T-helper 22 cell (primary cell): ENCODE measurements around the gene TBCD.

Experiments
- DNase-seq: peaks from one replicate; pipeline ENCODE4 v3.0.0-alpha.2; 2020; ENCODE audit warnings: low read depth

The TBCD gene

GRCh38 chr17:82832881-82833475 lies 81.1 kb downstream of the TBCD start:
- DNase-seq = no peak

GRCh38 chr17:82835122-82835521 lies 83.3 kb downstream of the TBCD start:
- no peak for DNase-seq

DNA sequence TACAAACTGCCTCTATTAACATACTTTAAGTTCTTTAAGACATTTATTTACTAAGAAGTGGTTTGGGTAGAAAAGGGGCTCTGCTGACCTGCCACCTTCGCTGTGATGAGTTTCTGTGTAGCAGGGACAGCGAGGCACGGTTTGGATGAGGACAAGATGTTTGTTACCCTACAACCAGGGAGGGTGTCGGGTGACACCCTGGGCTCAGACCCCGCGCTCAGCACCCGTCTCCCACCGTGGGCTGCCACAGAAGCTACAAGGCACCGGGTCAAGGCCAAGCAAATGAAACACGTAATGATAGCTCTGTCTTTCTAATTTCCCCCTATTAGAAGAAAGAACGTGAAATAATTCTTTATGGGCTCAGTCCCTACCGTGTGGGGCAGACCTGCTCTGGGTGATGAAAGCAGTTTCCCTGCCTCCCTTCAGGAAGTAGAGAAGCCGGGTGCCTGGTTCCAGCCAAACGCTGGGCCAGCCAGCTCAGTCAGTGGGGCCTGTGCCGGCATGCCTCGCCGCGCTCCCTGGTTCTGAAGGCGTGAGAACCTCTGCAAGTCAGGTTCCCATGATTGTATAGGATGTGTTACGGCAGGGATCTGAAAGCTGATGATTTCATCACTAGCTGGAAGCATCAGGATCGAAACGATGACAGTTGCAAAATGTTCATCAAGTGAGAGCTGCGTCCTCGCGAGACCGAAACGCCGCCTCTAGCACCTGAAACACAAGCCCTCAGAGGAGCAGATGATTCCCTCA lies 84.1 kb downstream of the TBCD start:
- DNase-seq = no peak

- DNase-seq = no peak
Measured at GRCh38 chr17:82836823-82837357, 85.0 kb downstream of the TBCD start.

GRCh38 chr17:82837586-82838320 lies 85.9 kb downstream of the TBCD start:
- DNase-seq = no peak

DNA sequence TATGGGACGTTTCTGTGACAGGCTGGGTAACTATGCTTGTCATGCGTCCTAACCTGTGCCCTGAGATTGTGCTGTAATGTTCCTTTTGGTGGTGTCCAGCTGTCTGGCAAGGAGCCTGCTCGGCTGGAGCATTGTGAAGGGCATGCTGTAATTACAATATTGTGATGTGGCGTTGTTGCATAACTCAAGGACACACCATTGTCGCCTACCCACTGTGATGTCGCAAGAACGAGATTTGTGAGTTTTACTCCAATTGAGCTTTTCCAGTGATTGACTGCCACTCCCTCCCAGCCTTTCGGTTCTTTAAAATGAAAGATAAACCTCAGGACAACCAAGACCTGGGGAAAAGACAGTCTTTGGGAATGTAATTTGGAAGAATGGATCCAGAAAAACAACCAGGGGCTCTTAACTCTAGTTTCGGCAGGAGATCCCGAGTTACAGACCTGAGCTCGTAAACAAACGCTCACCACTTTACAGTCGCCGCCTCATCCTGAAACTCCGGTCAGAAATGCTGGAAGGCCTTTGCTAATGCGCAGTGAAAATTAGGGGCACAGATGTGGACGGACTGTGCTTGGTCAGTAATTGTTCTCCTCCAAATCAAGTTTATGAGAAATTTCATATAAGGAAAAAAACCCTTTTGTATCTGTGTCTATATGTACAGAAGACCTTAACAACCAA lies 86.7 kb downstream of the TBCD start:
- no peak for DNase-seq

- DNase-seq = no peak
Measured at GRCh38 chr17:82839617-82840292, 87.9 kb downstream of the TBCD start, which contains the start of gene ZNF750. TSS of gene ZNF750 (minus strand) at chr17:82840022. CDS start at chr17:82832454, 7,568 bp downstream.

DNA sequence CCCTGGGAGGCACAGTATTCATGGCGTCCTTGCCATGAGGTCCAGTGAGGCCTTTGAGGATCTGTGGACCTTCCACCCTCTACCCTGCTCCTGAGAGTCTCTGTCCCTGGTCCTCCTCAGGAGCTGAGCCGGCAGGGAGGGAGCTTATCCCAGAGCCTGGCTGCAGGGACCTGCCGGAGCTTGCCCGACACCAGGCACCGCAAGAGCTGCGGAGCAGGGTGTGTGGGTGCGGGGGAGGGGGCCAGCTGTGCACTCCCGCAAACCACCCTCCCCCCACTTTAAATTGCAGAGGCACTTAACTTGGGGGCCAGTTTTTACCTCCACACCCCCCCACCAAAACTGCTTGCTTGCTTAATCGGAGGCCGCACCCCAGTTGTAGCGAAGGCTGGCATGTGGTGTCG lies 88.6 kb downstream of the TBCD start:
- DNase-seq = no peak

DNA sequence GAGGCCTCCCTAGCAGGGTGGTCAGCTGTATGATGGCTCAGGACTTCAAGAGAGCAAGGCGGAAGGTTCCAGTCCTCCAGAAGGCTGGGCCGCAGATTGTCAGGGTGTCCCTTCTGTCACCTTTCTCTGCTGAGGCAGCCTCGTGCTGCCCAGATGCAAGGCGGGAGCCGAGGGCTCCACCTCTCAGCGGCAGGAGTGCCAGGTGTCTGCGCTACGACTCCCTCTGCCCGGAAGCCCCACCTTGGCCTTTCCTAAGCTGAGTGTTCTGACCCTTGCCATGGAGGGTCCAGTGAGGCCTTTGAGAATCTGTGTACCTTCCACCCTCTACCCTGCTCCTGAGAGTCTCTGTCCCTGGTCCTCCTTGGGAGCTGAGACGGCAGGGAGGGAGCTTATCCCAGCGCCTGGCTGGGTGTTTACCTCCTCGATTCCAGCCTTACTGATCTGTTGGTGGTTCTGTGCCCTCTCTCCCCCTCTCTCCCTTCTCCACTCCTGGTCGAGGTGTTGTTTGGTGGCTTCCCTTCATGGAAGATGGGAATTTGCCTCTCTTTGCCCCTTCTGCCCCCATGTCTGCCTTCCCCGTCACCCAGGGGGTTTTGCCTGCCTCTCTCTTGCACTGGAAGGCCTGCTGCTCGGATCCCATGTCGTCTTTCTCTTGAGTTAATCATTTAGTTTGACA lies 90.2 kb downstream of the TBCD start:
- no peak for DNase-seq

DNA sequence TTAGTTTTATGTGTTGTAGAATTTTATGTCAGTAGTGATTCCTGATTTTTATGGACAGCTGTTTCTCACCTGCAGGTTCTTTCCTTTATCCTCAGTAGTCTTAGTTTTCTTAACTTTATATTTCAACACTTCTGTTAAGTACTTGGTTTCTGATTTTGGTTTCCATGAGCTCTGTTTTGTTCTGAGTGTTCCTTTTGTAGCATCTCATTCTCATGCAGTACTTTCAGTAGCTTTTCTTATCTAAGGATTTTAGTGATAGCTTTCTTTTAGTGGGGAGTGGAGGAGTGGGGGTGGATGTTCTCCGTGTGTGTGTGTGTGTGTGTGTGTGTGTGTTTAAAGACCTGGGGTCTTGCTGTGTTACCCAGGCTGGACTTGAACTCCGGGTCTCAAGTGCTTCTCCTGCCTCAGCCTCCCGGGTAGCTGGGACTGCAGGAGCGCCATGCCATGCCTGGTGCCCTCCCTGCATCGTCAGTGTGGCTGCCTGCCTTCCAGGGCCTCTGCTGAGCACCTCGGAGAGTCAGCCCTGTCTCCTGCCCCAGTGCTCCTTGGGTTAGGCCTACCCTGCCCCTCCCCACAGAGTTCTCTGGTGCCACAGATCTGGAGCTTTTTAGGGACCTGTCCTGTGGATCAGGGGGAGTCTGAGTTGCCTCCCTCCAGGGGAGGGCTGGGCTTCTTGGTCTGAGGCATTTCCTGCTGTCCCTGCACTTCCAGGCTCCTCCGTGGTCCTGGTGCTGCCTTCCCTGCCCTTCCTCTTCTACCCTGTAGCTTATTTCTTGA lies 92.2 kb downstream of the TBCD start:
- DNase-seq = no peak

DNA sequence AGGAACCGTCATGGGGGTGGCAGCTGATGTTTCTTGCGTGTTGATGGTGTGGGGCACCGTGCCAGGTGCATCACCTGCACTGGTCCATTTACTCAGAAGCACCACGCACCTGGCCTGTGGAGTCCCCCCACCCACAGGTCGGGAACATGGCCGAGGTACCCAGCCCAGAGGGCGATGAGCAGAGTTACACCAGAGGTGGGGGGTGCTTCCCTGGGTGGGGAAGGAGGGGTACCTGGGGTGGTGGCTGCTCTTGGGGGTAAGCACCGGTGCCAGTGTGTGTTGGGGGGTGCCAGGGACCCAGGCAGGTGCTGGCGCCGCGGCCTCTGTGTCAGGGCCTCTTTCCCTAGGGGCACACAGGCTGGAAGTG lies 92.9 kb downstream of the TBCD start:
- no peak for DNase-seq

DNA sequence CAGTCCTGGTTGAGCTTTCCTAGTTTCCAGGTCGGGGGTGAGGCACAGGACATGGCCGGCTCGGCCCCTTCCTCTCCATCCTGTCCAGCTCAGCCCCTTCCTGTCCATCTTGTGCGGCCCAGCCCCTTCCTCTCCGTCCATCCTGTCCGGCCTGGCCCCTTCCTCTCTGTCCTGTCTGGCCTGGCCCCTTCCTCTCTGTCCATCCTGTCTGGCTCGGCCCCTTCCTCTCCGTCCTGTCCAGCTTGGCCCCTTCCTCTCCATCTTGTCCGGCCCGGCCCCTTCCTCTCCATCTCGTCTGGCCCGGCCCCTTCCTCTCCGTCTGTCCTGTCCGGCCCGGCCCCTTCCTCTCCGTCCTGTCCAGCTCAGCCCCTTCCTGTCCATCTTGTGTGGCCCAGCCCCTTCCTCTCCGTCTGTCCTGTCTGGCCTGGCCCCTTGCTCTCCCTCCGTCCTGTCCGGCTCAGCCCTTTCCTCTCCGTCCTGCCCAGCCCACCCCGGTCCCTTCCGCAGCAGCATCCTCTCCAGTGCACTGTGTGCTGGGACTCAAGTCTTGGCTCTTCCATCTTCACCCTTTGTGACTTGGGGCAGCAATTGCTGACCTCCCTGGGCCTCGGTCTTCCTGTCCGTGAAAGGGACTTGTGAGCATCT lies 93.4 kb downstream of the TBCD start:
- DNase-seq = no peak

DNA sequence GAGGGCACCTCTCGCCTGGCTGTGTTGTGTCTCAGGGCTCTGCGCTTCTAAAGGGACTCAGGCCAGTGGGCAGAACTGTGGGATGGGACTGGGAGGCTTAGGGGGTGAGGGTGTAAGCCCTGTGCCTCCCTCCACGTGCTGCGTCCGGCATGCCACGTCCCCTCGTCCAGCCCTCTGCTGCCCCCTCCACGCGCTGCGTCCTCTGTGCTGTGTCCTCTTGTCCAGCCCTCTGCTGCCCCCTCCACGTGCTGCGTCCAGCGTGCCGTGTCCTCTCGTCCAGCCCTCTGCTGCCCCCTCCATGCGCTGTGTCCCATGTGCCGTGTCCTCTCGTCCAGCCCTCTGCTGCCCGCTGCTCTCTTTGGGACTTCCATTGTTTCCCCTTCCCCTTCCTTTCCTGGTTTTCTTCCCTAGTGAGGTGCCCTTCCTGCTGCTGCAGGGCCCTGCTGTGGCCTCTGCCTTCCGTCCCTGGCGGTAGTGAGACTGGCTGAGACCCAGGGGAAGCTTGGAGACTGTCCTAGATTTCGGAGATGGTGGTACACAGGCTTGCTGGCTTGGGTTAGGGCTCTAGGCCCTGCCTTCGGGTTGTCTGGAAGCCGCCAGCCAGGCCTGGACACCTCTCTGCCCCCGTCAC lies 94.3 kb downstream of the TBCD start:
- DNase-seq = no peak

DNA sequence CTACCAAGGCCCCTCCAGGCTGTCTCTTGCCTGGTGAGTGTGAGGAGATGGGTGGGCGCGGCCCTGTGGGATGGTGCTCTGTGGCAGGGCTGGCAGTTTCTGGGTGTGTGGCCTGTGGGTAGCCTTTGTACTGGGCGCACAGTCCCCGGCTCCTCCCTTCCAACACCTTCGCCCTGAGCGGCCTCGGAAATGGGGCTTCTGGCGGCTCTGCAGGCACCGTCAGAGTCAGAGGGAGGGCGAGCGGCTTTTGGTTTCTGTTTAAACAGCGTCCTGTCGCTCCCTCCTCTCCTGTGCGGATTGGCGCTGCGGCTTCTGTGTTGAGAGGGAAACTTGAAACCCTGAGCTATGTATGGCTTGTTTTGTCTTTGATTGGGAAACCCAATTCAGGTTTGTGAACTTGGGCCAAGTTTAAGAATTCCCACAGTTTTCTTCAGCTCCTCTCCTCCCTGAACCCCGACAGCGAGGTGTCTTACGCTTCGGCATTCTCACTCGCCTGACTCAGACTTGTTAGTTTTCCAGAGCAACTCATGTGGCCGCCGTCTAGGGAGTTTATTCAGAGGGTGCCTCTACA lies 96.2 kb downstream of the TBCD start:
- no peak for DNase-seq

GRCh38 chr17:82849076-82849945 lies 97.4 kb downstream of the TBCD start:
- no peak for DNase-seq

DNA sequence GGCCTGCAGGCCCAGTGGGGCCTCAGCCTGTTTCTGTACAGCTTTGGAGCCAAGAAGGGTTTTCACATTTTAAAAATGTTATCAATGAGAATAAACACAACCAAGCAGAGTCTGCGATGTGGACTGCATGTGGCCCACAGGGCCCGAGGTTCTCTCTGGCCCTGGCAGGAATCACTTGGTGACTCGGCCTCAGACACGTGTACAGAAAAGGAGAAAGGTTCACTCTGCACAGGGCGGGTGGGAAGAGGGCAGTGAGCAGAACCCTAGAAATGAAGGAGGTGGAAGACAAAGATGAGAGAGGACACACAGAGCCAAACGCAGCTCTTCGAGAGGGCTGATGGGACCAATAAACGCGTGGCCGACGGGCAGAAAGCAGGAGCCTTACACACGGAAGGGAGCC lies 99.5 kb downstream of the TBCD start:
- no peak for DNase-seq

DNA sequence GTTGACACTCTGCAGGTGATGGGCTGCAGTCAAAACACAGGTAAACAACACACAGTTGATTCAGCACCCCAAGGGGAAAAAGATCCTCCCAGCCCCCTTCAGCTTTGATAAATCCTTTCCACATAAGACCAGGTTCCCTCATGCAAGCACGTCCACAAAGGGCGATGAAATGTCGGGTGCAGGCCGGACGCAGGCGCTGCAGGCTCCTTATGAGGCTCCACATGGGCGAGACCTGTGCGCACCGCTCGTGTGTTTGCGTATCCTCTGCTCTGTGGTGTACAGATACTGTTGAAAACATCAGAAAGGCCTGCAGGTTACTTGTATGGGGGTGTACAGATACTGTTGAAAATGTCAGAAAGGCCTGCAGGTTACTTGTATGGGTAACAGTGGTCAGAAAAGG lies 102.4 kb downstream of the TBCD start:
- DNase-seq = no peak

- DNase-seq = no peak
Measured at GRCh38 chr17:82856361-82856760, 104.5 kb downstream of the TBCD start.
